OCI-LY7 (cell line): ENCODE data around the gene CDK12. TPM values are rescaled to one million over a fixed set of nuclear protein-coding genes. Genes with fewer than 3 reads are reported as not detected.
"Not testable (repeated sequence)": the region's sequence is repeated elsewhere in the genome, so short reads cannot be mapped to it uniquely, and the experiment has no call there.

Source experiments
- BruUV-seq: library from RNA; stranded (reverse); fragments of 400-500 nt; replicated peaks from 2 replicates; lab custom pipeline; 2021; lab: Mats Ljungman, UMichigan
- CTCF ChIA-PET: fragments of 300-600 bp; sonication (Branson Sonifier 250); formaldehyde crosslinking; loops from one replicate; lab custom pipeline; 2022; ENCODE audit warnings: antibody characterized with exemption; ENCODE audit not compliant: unreplicated experiment; lab: Charles Lee
- POLR2A ChIA-PET: fragments of 300-600 bp; sonication (Branson Sonifier 250); formaldehyde crosslinking; loops from one replicate; lab custom pipeline; 2022; ENCODE audit warnings: antibody characterized with exemption; lab: Charles Lee
- DNase-seq: peaks from one replicate; pipeline ENCODE4 v3.0.0-alpha.2; 2015; ENCODE audit warnings: low spot score
- H2AFZ ChIP-seq: fragments of 200-600 bp; sonication (generic), shearing (Covaris generic); 2 replicates; pipeline ENCODE4 v1.6.1; 2014; ENCODE audit warnings: mild to moderate bottlenecking, antibody characterized with exemption, low read length, moderate library complexity
- H3K27ac ChIP-seq: fragments of 200-600 bp; sonication (generic); 2 replicates; pipeline ENCODE4 v1.5.1; 2014; ENCODE audit warnings: mixed run types, low read depth, mild to moderate bottlenecking, moderate library complexity, low read length, inconsistent platforms; ENCODE audit not compliant: poor library complexity, severe bottlenecking
- H3K36me3 ChIP-seq: fragments of 200-600 bp; sonication (generic); 2 replicates; pipeline ENCODE4 v1.6.1; 2014; ENCODE audit warnings: mild to moderate bottlenecking, antibody characterized with exemption, low read length, moderate library complexity, mixed read lengths; ENCODE audit not compliant: insufficient read depth
- H3K4me1 ChIP-seq: fragments of 200-600 bp; sonication (generic); 2 replicates; pipeline ENCODE4 v1.5.1; 2014; ENCODE audit warnings: mild to moderate bottlenecking, low read length; ENCODE audit not compliant: insufficient read depth, poor library complexity, severe bottlenecking
- H3K4me2 ChIP-seq: fragments of 200-600 bp; sonication (generic); 2 replicates; pipeline ENCODE4 v1.6.1; 2014; ENCODE audit warnings: mild to moderate bottlenecking, low read length
- H3K4me3 ChIP-seq: fragments of 200-600 bp; sonication (generic); 2 replicates; pipeline ENCODE4 v1.5.1; 2014; ENCODE audit warnings: mild to moderate bottlenecking, low read depth, low read length; ENCODE audit not compliant: poor library complexity, severe bottlenecking
- H3K79me2 ChIP-seq: fragments of 200-600 bp; sonication (generic); 2 replicates; pipeline ENCODE4 v1.6.1; 2016; ENCODE audit warnings: low read depth, mild to moderate bottlenecking, low read length, moderate library complexity, mixed read lengths; ENCODE audit not compliant: insufficient read depth
- H3K9me2 ChIP-seq: fragments of 200-600 bp; sonication (generic); 2 replicates; pipeline ENCODE4 v1.6.1; 2016; ENCODE audit warnings: mild to moderate bottlenecking, low read length, mixed read lengths; ENCODE audit not compliant: insufficient read depth
- H3K9me3 ChIP-seq: fragments of 200-600 bp; sonication (generic); 2 replicates; pipeline ENCODE4 v1.6.1; 2014; ENCODE audit warnings: mild to moderate bottlenecking, mixed run types, low read length, mixed read lengths
- H4K20me1 ChIP-seq: fragments of 200-600 bp; sonication (generic); 2 replicates; pipeline ENCODE4 v1.6.1; 2014; ENCODE audit warnings: mild to moderate bottlenecking, antibody characterized with exemption, low read length, moderate library complexity, mixed read lengths; ENCODE audit not compliant: insufficient read depth
- CTCF ChIP-seq: fragments of 200-600 bp; sonication (generic); conservative IDR thresholded peaks from 2 replicates; pipeline ENCODE4 v1.5.1; 2014; ENCODE audit warnings: mild to moderate bottlenecking, antibody characterized with exemption, low read length, moderate library complexity, mixed read lengths
- EZH2phosphoT487 ChIP-seq: fragments of 200-600 bp; sonication (generic); IDR thresholded peaks from 2 replicates; pipeline ENCODE4 v1.6.1; 2018; ENCODE audit warnings: low read depth, borderline replicate concordance, mild to moderate bottlenecking, mixed run types, antibody characterized with exemption, low read length, moderate library complexity, mixed read lengths
- intact Hi-C: fragments of 100-400 bp; cut with micrococcal nuclease; formaldehyde crosslinking; loops from one replicate; pipeline ENCODE4 v1.10.0; 2022; ENCODE audit not compliant: unreplicated experiment
- total RNA-seq, 2 experiments: library from RNA; depleted of rRNA in 1 of 2; stranded (reverse); fragments of >200 nt in 1 of 2; shearing (Covaris generic) in 1 of 2; gene quantifications; 2 replicates each; pipeline ENCODE4 v1.2.3, GENCODE V29; 2014 to 2022

Gene CDK12
- total RNA-seq, 2 experiments from 2014 or later: 72.0 to 89.5 TPM

- BruUV-seq: no TSS peak
Measured at GRCh38 chr17:39473310-39473709, 12.0 kb downstream of the CDK12 start.

GRCh38 chr17:39479631-39480030, 18.3 kb downstream of the CDK12 start:
- H3K4me1 ChIP-seq, BruUV-seq, intact Hi-C loops, H2AFZ ChIP-seq, H3K27ac ChIP-seq, H4K20me1 ChIP-seq, H3K9me2 ChIP-seq, H3K4me2 ChIP-seq, DNase-seq, H3K4me3 ChIP-seq, H3K9me3 ChIP-seq: not testable (repeated sequence)
- peaks cover 87% of the 10 kb centered on the region for H3K36me3 ChIP-seq
- ChIA-PET POLR2A (interaction anchor here (0.6 to 0.7 kb wide), 4 partner anchors 15 to 1008 kb away, joined by 3 to 4 read pairs (median 3); no protein-coding TSS in a partner anchor), CTCF (interaction anchor here (0.9 kb wide), 1 partner anchor 41 kb away, joined by 6 read pairs; no protein-coding TSS in a partner anchor)
- peaks cover 45% of the 10 kb centered on the region; the same call in 1 of the 2 replicates for H3K79me2 ChIP-seq

More at GRCh38 chr17:39473310-39473709, 12.0 kb downstream of the CDK12 start:
- Histone ChIP-seq H3K4me2 (no peak overlapping the region), H3K9me3 (no peaks in the 10 kb centered on the region), H3K36me3 (peaks cover 88% of the 10 kb centered on the region), H3K27ac (no peak overlapping the region), H3K4me1 (no peaks in the 10 kb centered on the region), H4K20me1 (peaks cover 6% of the 10 kb centered on the region; the same call in 1 of the 2 replicates), H3K9me2 (no peaks in the 10 kb centered on the region), H2AFZ (no peak overlapping the region), H3K79me2 (peaks cover 74% of the 10 kb centered on the region), H3K4me3 (no peak overlapping the region)
- no peak for DNase-seq
- intact Hi-C loops: no loop called here
- ChIA-PET CTCF (no interaction called here), POLR2A (interaction anchor here (0.7 to 1.1 kb wide), 3 partner anchors 12 to 46 kb away, joined by 3 to 4 read pairs (median 4); partner anchors contain the start of gene CDK12)
- TF ChIP-seq CTCF (no peak), EZH2phosphoT487 (no peak)

GRCh38 chr17:39483506-39483905, 22.2 kb downstream of the CDK12 start:
- intact Hi-C loops: no loop called here
- TF ChIP-seq EZH2phosphoT487 (no peak), CTCF (no peak)
- Histone ChIP-seq H3K79me2 (peaks cover 42% of the 10 kb centered on the region; the same call in 1 of the 2 replicates), H3K4me3 (no peak overlapping the region), H3K4me1 (peaks cover 8% of the 10 kb centered on the region), H3K36me3 (peaks cover 76% of the 10 kb centered on the region), H3K4me2 (no peak overlapping the region), H4K20me1 (no peaks in the 10 kb centered on the region), H3K27ac (no peak overlapping the region), H2AFZ (no peak overlapping the region), H3K9me2 (no peaks in the 10 kb centered on the region), H3K9me3 (no peaks in the 10 kb centered on the region)
- BruUV-seq: no TSS peak
- ChIA-PET CTCF (no interaction called here), POLR2A (interaction anchor here (0.7 to 1.4 kb wide), 2 partner anchors 21 to 238 kb away, joined by 3 read pairs; no protein-coding TSS in a partner anchor)
- DNase-seq: no peak
